PC-3 (cell line): ENCODE data around the gene EDEM3. TPM values are rescaled to one million over a fixed set of nuclear protein-coding genes. Genes with fewer than 3 reads are reported as not detected.
"Not testable (repeated sequence)": the region's sequence is repeated elsewhere in the genome, so short reads cannot be mapped to it uniquely, and the experiment has no call there.

Experiments used
- ATAC-seq: fragments of 200-7000 bp; cut with Tn5 transposase; 2 replicates; pipeline ENCODE4 v1.9.1; 2020; ENCODE audit warnings: mild to moderate bottlenecking, moderate library complexity
- BruUV-seq: library from RNA; stranded (reverse); fragments of 400-500 nt; replicated peaks from 2 replicates; lab custom pipeline; 2021; lab: Mats Ljungman, UMichigan
- CTCF ChIA-PET: fragments of 300-600 bp; sonication (Branson Sonifier 250); formaldehyde crosslinking; loops from one replicate; lab custom pipeline; 2022; ENCODE audit warnings: antibody characterized with exemption; lab: Charles Lee
- POLR2A ChIA-PET: fragments of 300-600 bp; sonication (Branson Sonifier 250); formaldehyde crosslinking; loops from one replicate; lab custom pipeline; 2022; ENCODE audit warnings: antibody characterized with exemption; ENCODE audit not compliant: unreplicated experiment; lab: Charles Lee
- DNase-seq: peaks from one replicate; pipeline ENCODE4 v3.0.0-alpha.2; 2015
- H2AFZ ChIP-seq: fragments of 300-600 bp; sonication (generic); 2 replicates; pipeline ENCODE4 v1.6.0; 2016; ENCODE audit warnings: antibody characterized with exemption, low read length
- H3F3A ChIP-seq: fragments of 300-600 bp; sonication (generic); one replicate; pipeline ENCODE4 v1.6.0; 2017; ENCODE audit warnings: antibody characterized with exemption, low read length, control low read depth, mild to moderate bottlenecking; ENCODE audit not compliant: unreplicated experiment
- H3K27ac ChIP-seq: fragments of 300-600 bp; sonication (generic); 2 replicates; pipeline ENCODE4 v1.5.1; 2016; ENCODE audit warnings: mild to moderate bottlenecking, low read length
- H3K27me3 ChIP-seq: fragments of 300-600 bp; sonication (generic); 2 replicates; pipeline ENCODE4 v1.6.1; 2016; ENCODE audit warnings: low read length, mixed read lengths
- H3K36me3 ChIP-seq: fragments of 300-600 bp; sonication (generic); 2 replicates; pipeline ENCODE4 v1.6.1; 2016; ENCODE audit warnings: low read depth, mixed run types, low read length, mixed read lengths
- H3K4me1 ChIP-seq: fragments of 300-600 bp; sonication (generic); 2 replicates; pipeline ENCODE4 v1.5.1; 2016; ENCODE audit warnings: low read length; ENCODE audit not compliant: insufficient read depth
- H3K4me2 ChIP-seq: fragments of 300-600 bp; sonication (generic); 2 replicates; pipeline ENCODE4 v1.6.0; 2016; ENCODE audit warnings: low read length
- H3K4me3 ChIP-seq: fragments of 300-600 bp; sonication (generic); 2 replicates; pipeline ENCODE4 v1.5.1; 2016; ENCODE audit warnings: mild to moderate bottlenecking, low read length, mixed read lengths
- H3K79me2 ChIP-seq: fragments of 300-600 bp; sonication (generic); 2 replicates; pipeline ENCODE4 v1.6.1; 2017; ENCODE audit warnings: low read length, mixed read lengths
- H3K9ac ChIP-seq: fragments of 300-600 bp; sonication (generic); 2 replicates; pipeline ENCODE4 v1.6.0; 2016; ENCODE audit warnings: mild to moderate bottlenecking, low read length
- H3K9me2 ChIP-seq: fragments of 300-600 bp; sonication (generic); replicated peaks from 2 replicates; pipeline ENCODE4 v1.6.1; 2016; ENCODE audit warnings: mixed run types, low read length, mixed read lengths
- H3K9me3 ChIP-seq: fragments of 300-600 bp; sonication (generic); 2 replicates; pipeline ENCODE4 v1.6.1; 2016; ENCODE audit warnings: low read length, mixed read lengths
- H4K20me1 ChIP-seq: fragments of 300-600 bp; sonication (generic); 2 replicates; pipeline ENCODE4 v1.6.1; 2016; ENCODE audit warnings: low read length, mixed read lengths
- CTCF ChIP-seq: fragments of 300-600 bp; sonication (generic); conservative IDR thresholded peaks from 2 replicates; pipeline ENCODE4 v1.5.1; 2017; ENCODE audit warnings: antibody characterized with exemption, low read depth, mild to moderate bottlenecking, low read length
- EZH2 ChIP-seq: fragments of 300-600 bp; sonication (generic); IDR thresholded peaks from one replicate; pipeline ENCODE4 v1.6.1; 2017; ENCODE audit warnings: antibody characterized with exemption, mild to moderate bottlenecking, low read length; ENCODE audit not compliant: unreplicated experiment
- EZH2phosphoT487 ChIP-seq: fragments of 300-600 bp; sonication (generic); IDR thresholded peaks from 2 replicates; pipeline ENCODE4 v1.6.1; 2018; ENCODE audit warnings: mild to moderate bottlenecking, antibody characterized with exemption, low read length, borderline replicate concordance
- intact Hi-C: fragments of 100-400 bp; cut with micrococcal nuclease; formaldehyde crosslinking; loops from 2 replicates; pipeline ENCODE4 v1.9.0; 2023
- total RNA-seq: library from RNA; depleted of rRNA; stranded (reverse); fragments of >200 nt; gene quantifications from 2 replicates; pipeline ENCODE4 v1.2.3, GENCODE V29; 2014

The EDEM3 gene
- total RNA-seq, 1 experiment from 2014 or later, result 16.2 TPM

GRCh38 chr1:184788970-184789369, 34.3 kb upstream of the EDEM3 start:
- H3K27me3 ChIP-seq, result no peaks in the 10 kb centered on the region
- H3K9me2 ChIP-seq, result no peaks in the 10 kb centered on the region
- no peak for ATAC-seq
- TF ChIP-seq EZH2 (no peak), EZH2phosphoT487 (no peak), CTCF (no peak)
- BruUV-seq, result no TSS peak
- no peaks in the 10 kb centered on the region for H3K36me3 ChIP-seq
- no peak overlapping the region for H3K27ac ChIP-seq
- peaks cover 7% of the 10 kb centered on the region for H3F3A ChIP-seq
- POLR2A ChIA-PET, result no interaction called here
- H2AFZ ChIP-seq, result no peak overlapping the region
- H4K20me1 ChIP-seq, result no peaks in the 10 kb centered on the region
- H3K4me3 ChIP-seq, result no peak overlapping the region
- H3K9me3 ChIP-seq, result no peaks in the 10 kb centered on the region
- no peak overlapping the region for H3K4me2 ChIP-seq
- no peak overlapping the region for H3K9ac ChIP-seq
- H3K4me1 ChIP-seq, result peaks cover 37% of the 10 kb centered on the region
- intact Hi-C loops, result no loop called here
- no peak for DNase-seq
- CTCF ChIA-PET, result no interaction called here
- no peaks in the 10 kb centered on the region for H3K79me2 ChIP-seq

GRCh38 chr1:184785529-184785928, 30.9 kb upstream of the EDEM3 start:
- ChIA-PET POLR2A (no interaction called here), CTCF (no interaction called here)
- Histone ChIP-seq H3K4me1 (0 out of 2 replicates have a peak, but pooled peaks cover 6% of the 10 kb centered on the region), H3K27ac (no peak overlapping the region), H3K36me3 (no peaks in the 10 kb centered on the region), H3K27me3 (no peaks in the 10 kb centered on the region), H3K4me2 (no peak overlapping the region), H3K9ac (no peak overlapping the region), H3K9me2 (no peaks in the 10 kb centered on the region), H3K9me3 (no peaks in the 10 kb centered on the region), H3K4me3 (no peak overlapping the region), H2AFZ (no peak overlapping the region), H3F3A (no peaks in the 10 kb centered on the region), H3K79me2 (no peaks in the 10 kb centered on the region), H4K20me1 (no peaks in the 10 kb centered on the region)
- intact Hi-C loops, result no loop called here
- TF ChIP-seq CTCF, result no peak
- DNase-seq (no peak), ATAC-seq (no peak)
- no TSS peak for BruUV-seq

GRCh38 chr1:184783723-184784122, 29.1 kb upstream of the EDEM3 start:
- H2AFZ ChIP-seq, H3K9me2 ChIP-seq, H3K4me3 ChIP-seq, H3K9me3 ChIP-seq, H3F3A ChIP-seq, H4K20me1 ChIP-seq, ATAC-seq, H3K9ac ChIP-seq, H3K4me1 ChIP-seq, CTCF ChIA-PET, DNase-seq, intact Hi-C loops, BruUV-seq, H3K27ac ChIP-seq, POLR2A ChIA-PET, H3K4me2 ChIP-seq, H3K27me3 ChIP-seq, H3K79me2 ChIP-seq, H3K36me3 ChIP-seq: not testable (repeated sequence)
